Measurements from ENCODE around the gene GAA. TPM values are rescaled to one million over a fixed set of nuclear protein-coding genes. Genes with fewer than 3 reads are reported as not detected.

GAA gene
- 100 to 1,000 TPM in 1 of 4 donors, 10 to 100 TPM in 3; 42.1 to 131 (median 83.2) TPM for total RNA-seq

DNA sequence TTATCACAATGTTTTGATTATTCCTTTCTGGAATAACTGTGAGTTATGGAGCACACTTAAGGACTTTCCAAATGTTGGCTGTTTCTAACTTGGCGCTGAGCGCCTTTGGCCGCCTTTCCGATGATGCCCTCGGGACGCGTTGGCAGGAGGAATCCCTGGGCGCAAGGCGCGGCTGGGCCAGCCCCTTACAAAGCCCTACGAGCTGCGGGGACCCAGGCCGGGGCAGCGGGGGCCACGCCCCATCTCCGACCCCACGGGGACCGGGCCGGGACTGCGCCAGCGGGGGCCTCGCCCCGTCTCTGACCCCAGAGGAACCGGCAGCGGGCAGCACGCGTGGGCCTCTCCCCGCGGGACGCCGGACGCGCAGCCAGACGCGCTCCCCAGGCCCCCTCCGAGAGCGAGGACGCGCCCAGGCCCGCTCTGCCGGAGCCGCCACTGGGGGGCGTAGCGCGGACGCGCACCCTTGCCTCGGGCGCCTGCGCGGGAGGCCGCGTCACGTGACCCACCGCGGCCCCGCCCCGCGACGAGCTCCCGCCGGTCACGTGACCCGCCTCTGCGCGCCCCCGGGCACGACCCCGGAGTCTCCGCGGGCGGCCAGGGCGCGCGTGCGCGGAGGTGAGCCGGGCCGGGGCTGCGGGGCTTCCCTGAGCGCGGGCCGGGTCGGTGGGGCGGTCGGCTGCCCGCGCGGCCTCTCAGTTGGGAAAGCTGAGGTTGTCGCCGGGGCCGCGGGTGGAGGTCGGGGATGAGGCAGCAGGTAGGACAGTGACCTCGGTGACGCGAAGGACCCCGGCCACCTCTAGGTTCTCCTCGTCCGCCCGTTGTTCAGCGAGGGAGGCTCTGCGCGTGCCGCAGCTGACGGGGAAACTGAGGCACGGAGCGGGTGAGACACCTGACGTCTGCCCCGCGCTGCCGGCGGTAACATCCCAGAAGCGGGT is at the start of gene GAA:
Gene GAA (plus strand): TSS at position 571 of the 935 bp plus-strand sequence. CDS start 3,006 bp downstream, outside the sequence.
- DNase-seq: peak; percentile 81 to 86
- 0% methylated on average over 13 to 18 of the region's 114 CpGs for WGBS, 2 donors
- no peaks in the 10 kb centered on the region for H3K36me3 ChIP-seq
- intact Hi-C loops (cut with DNase I): loop anchor here (5.0 kb wide), 1 partner anchor 94 kb away; no protein-coding TSS in a partner anchor
- peak in 1 of 2 donors; percentile 71 for TF ChIP-seq POLR2A (IDR thresholded peaks at IDR 0.05)
- TF ChIP-seq, protein P1, sequence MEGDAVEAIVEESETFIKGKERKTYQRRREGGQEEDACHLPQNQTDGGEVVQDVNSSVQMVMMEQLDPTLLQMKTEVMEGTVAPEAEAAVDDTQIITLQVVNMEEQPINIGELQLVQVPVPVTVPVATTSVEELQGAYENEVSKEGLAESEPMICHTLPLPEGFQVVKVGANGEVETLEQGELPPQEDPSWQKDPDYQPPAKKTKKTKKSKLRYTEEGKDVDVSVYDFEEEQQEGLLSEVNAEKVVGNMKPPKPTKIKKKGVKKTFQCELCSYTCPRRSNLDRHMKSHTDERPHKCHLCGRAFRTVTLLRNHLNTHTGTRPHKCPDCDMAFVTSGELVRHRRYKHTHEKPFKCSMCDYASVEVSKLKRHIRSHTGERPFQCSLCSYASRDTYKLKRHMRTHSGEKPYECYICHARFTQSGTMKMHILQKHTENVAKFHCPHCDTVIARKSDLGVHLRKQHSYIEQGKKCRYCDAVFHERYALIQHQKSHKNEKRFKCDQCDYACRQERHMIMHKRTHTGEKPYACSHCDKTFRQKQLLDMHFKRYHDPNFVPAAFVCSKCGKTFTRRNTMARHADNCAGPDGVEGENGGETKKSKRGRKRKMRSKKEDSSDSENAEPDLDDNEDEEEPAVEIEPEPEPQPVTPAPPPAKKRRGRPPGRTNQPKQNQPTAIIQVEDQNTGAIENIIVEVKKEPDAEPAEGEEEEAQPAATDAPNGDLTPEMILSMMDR (IDR thresholded peaks at IDR 0.05): peak in 5 of 6 experiments; percentile 29 to 96 (median 94)
- H3K9me3 ChIP-seq: no peaks in the 10 kb centered on the region
- no peaks in the 10 kb centered on the region for H3K27me3 ChIP-seq
- peaks cover 10 to 20% of the 10 kb centered on the region in 2 donors for H3K4me1 ChIP-seq
- H3K4me3 ChIP-seq (replicated peaks in 1 of 3): peak within 1 kb of the TSS; percentile 45 to 93 (median 66)
- H3K27ac ChIP-seq: peak within 1 kb of the TSS; percentile 78 to 90 (median 90)

DNA sequence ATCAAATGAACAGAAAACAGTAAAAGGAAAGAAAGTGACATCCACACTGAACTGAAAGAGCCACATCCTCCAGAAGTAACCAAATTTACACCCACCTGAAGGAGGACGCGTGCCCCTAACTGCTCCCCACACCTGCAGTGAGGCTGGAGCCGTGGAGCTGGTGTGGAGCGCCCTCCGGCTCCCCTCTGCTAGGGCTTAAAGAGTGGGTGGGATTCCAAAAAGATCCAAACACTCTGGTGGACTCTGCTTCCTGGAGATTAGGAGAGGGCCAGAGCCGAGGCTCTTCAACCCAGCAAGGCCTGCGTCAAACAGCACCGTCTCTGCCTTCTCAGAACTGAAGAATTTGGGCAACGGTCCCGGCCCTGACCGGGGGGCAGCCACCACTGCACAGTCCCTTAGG is 49.7 kb upstream of the GAA start:
- Histone ChIP-seq H3K36me3 (peaks cover 0 to 7% of the 10 kb centered on the region in 2 donors), H3K4me1 (no peaks in the 10 kb centered on the region), H3K9me3 (no peaks in the 10 kb centered on the region), H3K27ac (no peak overlapping the region), H3K27me3 (no peaks in the 10 kb centered on the region), H3K4me3 (replicated peaks in 1 of 3) (no peak overlapping the region)
- intact Hi-C loops (cut with DNase I): no loop called here
- 87 to 92% methylated on average over 11 of the region's 11 CpGs for WGBS, 2 donors
- TF ChIP-seq POLR2A (IDR thresholded peaks at IDR 0.05): no peak
- TF ChIP-seq, protein P1 (IDR thresholded peaks at IDR 0.05): no peak
- DNase-seq: no peak

DNA sequence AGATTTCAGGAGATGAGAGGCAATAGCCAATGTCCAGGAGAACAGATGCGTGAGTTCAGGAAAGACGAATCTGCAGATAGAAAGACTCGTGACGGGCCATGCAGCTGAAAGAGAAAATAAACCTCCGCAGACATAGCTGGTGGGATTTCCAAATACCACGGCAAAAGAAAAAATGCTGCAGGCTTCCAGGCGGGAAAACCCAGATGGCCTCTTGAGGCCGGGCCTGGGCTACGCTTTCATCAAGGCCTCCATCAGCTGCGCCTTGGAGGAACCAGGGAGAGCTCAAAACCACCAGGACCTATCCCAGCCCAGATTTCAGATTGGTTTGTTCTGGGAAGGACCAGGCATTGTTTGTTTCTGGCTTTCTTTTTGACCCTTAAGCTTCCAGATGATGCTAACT is 48.3 kb upstream of the GAA start:
- TF ChIP-seq, protein P1 (IDR thresholded peaks at IDR 0.05): no peak
- no peak for TF ChIP-seq POLR2A (IDR thresholded peaks at IDR 0.05)
- Histone ChIP-seq H3K4me3 (replicated peaks in 1 of 3) (no peak overlapping the region), H3K9me3 (no peaks in the 10 kb centered on the region), H3K27ac (no peak overlapping the region), H3K27me3 (no peaks in the 10 kb centered on the region), H3K36me3 (peaks cover 0 to 7% of the 10 kb centered on the region in 2 donors), H3K4me1 (no peaks in the 10 kb centered on the region)
- intact Hi-C loops (cut with DNase I): no loop called here
- WGBS, 2 donors: 85 to 90% methylated on average over 10 of the region's 10 CpGs
- DNase-seq: no peak

DNA sequence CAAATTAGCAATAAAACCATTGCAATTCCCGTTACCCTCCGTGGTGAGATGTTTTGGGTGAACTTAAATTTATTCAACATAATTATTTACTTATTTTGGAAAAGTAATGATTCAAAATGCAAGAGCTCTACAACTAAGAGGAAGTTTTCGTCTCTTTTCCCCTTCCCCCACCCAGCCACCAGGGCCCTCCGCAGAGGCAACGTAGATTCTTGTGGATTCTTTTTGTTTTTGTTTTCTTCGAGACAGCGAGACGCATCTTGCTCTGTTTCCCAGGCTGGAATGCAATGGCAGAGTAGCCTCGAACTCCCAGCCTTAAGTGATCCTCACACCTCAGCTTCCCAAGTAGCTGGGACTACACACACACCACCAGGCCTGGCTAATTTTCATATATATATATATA is 45.8 kb upstream of the GAA start:
- Histone ChIP-seq H3K4me1 (no peaks in the 10 kb centered on the region), H3K36me3 (no peaks in the 10 kb centered on the region), H3K27ac (no peak overlapping the region), H3K27me3 (no peaks in the 10 kb centered on the region), H3K4me3 (replicated peaks in 1 of 3) (no peak overlapping the region), H3K9me3 (no peaks in the 10 kb centered on the region)
- TF ChIP-seq POLR2A (IDR thresholded peaks at IDR 0.05): no peak
- TF ChIP-seq, protein P1 (IDR thresholded peaks at IDR 0.05): no peak
- 87 to 92% methylated on average over 9 of the region's 9 CpGs for WGBS, 2 donors
- intact Hi-C loops (cut with DNase I): no loop called here
- no peak for DNase-seq
